K562 (cell line): Measurements from ENCODE around the gene TNFRSF6B. TPM values are rescaled to one million over a fixed set of nuclear protein-coding genes. Genes with fewer than 3 reads are reported as not detected.

Source experiments
- ATAC-seq: fragments of 200-7000 bp; cut with Tn5 transposase; 3 replicates; pipeline ENCODE4 v1.9.1; 2020; ENCODE audit warnings: moderate library complexity
- BruUV-seq: library from RNA; stranded (reverse); fragments of 400-500 nt; replicated peaks from 2 replicates; lab custom pipeline; 2021; lab: Mats Ljungman, UMichigan
- CTCF ChIA-PET: fragments of 300-600 bp; formaldehyde crosslinking; extraction: SDS; loops from one replicate; lab custom pipeline; 2021; ENCODE audit warnings: low intra/inter-chr PET ratio; lab: Yijun Ruan, JAX
- POLR2A ChIA-PET: fragments of 300-600, 350-650 bp; sonication (Branson Sonifier 250); formaldehyde crosslinking; extraction: SDS; loops from one replicate; lab custom pipeline; 2021; ENCODE audit warnings: antibody characterized with exemption, inconsistent platforms; lab: Yijun Ruan, JAX
- DNase-seq, 4 experiments: peaks; one replicate each; pipeline versions ENCODE4 v3.0.0 to v3.0.0-alpha.2; 2011 to 2018; ENCODE audit warnings: low spot score in 3 of 4, mixed read lengths in 3 of 4; ENCODE audit errors: extremely low read depth in 1 of 4
- FAIRE-seq: peaks from 2 replicates; lab custom pipeline; 2011; peaks lifted over from hg19 to GRCh38; lab: Jason Lieb, UNC
- H2AFZ ChIP-seq: 2 replicates; pipeline ENCODE4 v1.6.0; 2011; ENCODE audit warnings: low read depth, low read length, control low read depth, inconsistent platforms
- H3K27ac ChIP-seq: fragments of 200-600 bp; 3 replicates; pipeline ENCODE4 v1.8.0; 2011; ENCODE audit warnings: low read depth, mild to moderate bottlenecking, control low read depth, inconsistent platforms, low read length, moderate library complexity, mixed read lengths; ENCODE audit errors: extremely low read depth
- H3K27me3 ChIP-seq, 2 experiments: fragments of 300-600 bp in 1 of 2; 2 replicates in 1 of 2; 3 replicates in 1 of 2; pipeline versions ENCODE4 v1.6.0 to v1.8.0; 2011; ENCODE audit warnings: inconsistent platforms in 2 of 2, low read length in 2 of 2, mild to moderate bottlenecking in 1 of 2, mixed read lengths in 1 of 2, moderate library complexity in 1 of 2; ENCODE audit not compliant: control insufficient read depth in 2 of 2, insufficient read depth in 2 of 2
- H3K36me3 ChIP-seq: fragments of 300-600 bp; 3 replicates; pipeline ENCODE4 v1.8.0; 2011; ENCODE audit warnings: mild to moderate bottlenecking, low read length, inconsistent platforms; ENCODE audit not compliant: control insufficient read depth, insufficient read depth
- H3K4me1 ChIP-seq, 2 experiments: fragments of 200-600 bp in 1 of 2; replicated peaks in 1 of 2; 2 replicates in 1 of 2; 3 replicates in 1 of 2; pipeline versions ENCODE4 v1.5.1 to v1.8.0; 2011; ENCODE audit warnings: inconsistent platforms in 2 of 2, low read length in 2 of 2, mild to moderate bottlenecking in 1 of 2, mixed read lengths in 1 of 2, moderate library complexity in 1 of 2; ENCODE audit not compliant: control insufficient read depth in 2 of 2, insufficient read depth in 2 of 2
- H3K4me2 ChIP-seq: 2 replicates; pipeline ENCODE4 v1.6.1; 2011; ENCODE audit warnings: low read length, control low read depth, inconsistent platforms, mixed read lengths; ENCODE audit not compliant: insufficient read depth
- H3K4me3 ChIP-seq: fragments of 200-600 bp; sonication (generic), shearing (Covaris generic); 2 replicates; pipeline ENCODE4 v1.5.1; 2016; ENCODE audit warnings: control low read depth, inconsistent platforms
- H3K79me2 ChIP-seq: fragments of 200-600 bp; 3 replicates; pipeline ENCODE4 v1.8.0; 2011; ENCODE audit warnings: low read length, inconsistent platforms; ENCODE audit not compliant: control insufficient read depth, insufficient read depth
- H3K9ac ChIP-seq, 2 experiments: 2 replicates each; pipeline versions ENCODE4 v1.6.0 to v1.6.1; 2011; ENCODE audit warnings: low read depth in 2 of 2, low read length in 2 of 2, control low read depth in 1 of 2, inconsistent platforms in 1 of 2, mild to moderate bottlenecking in 1 of 2, mixed read lengths in 1 of 2; ENCODE audit not compliant: insufficient read depth in 1 of 2
- H3K9me1 ChIP-seq: one replicate; pipeline ENCODE4 v1.6.0; 2011; ENCODE audit warnings: inconsistent platforms, mild to moderate bottlenecking, low read length, moderate library complexity; ENCODE audit not compliant: control insufficient read depth, insufficient read depth
- H3K9me3 ChIP-seq: replicated peaks from 2 replicates; pipeline ENCODE4 v1.5.1; 2011; ENCODE audit warnings: low read depth, low read length, inconsistent platforms; ENCODE audit not compliant: control insufficient read depth, insufficient read depth
- H4K20me1 ChIP-seq: replicated peaks from 2 replicates; pipeline ENCODE4 v1.6.1; 2011; ENCODE audit warnings: low read length, inconsistent platforms, mixed read lengths; ENCODE audit not compliant: control insufficient read depth, insufficient read depth
- CHAMP1 ChIP-seq: fragments of 450-650 bp; IDR thresholded peaks from 2 replicates; pipeline ENCODE4 v1.6.1; 2016; ENCODE audit warnings: mild to moderate bottlenecking
- EGR1 ChIP-seq: fragments of 450-650 bp; conservative IDR thresholded peaks from 2 replicates; pipeline ENCODE4 v1.6.1; 2017; ENCODE audit warnings: mild to moderate bottlenecking
- MLX ChIP-seq, 2 experiments: fragments of 450-650 bp in 1 of 2; sonication (generic) in 1 of 2; formaldehyde crosslinking; conservative IDR thresholded peaks; 2 replicates each; pipeline versions ENCODE4 v1.4.0 to v1.8.1; 2020 to 2022; ENCODE audit warnings: mild to moderate bottlenecking in 1 of 2, missing genetic modification reagents in 1 of 2
- MYBL2 ChIP-seq, 2 experiments: fragments of 450-650 bp in 1 of 2; sonication (generic) in 1 of 2; formaldehyde crosslinking in 1 of 2; IDR thresholded peaks; 2 replicates each; pipeline versions ENCODE4 v1.6.1 to v1.8.1; 2017 to 2022; ENCODE audit warnings: borderline replicate concordance in 1 of 2, inconsistent platforms in 1 of 2, low read depth in 1 of 2, mild to moderate bottlenecking in 1 of 2, missing genetic modification reagents in 1 of 2, moderate library complexity in 1 of 2
- POLR2G ChIP-seq: fragments of 200-400 bp; formaldehyde crosslinking; IDR thresholded peaks from 2 replicates; pipeline ENCODE4 v1.6.1; 2017; ENCODE audit warnings: low read depth, mild to moderate bottlenecking, antibody characterized with exemption, low read length, moderate library complexity
- RBM22 ChIP-seq: fragments of 200-400 bp; formaldehyde crosslinking; IDR thresholded peaks from 2 replicates; pipeline ENCODE4 v1.6.1; 2018; ENCODE audit warnings: low read length, low read depth; ENCODE audit not compliant: poor library complexity, severe bottlenecking
- SMAD4 ChIP-seq: fragments of 250-450 bp; sonication (Bioruptor Pico); conservative IDR thresholded peaks from 2 replicates; pipeline ENCODE4 v1.8.0; 2021; ENCODE audit warnings: inconsistent platforms, mild to moderate bottlenecking, moderate library complexity
- TEAD4 ChIP-seq, 2 experiments: sonication (generic) in 1 of 2; formaldehyde crosslinking in 1 of 2; IDR thresholded peaks; 2 replicates each; pipeline versions ENCODE4 v1.6.1 to v1.8.0; 2012 to 2022; ENCODE audit warnings: borderline replicate concordance in 1 of 2, inconsistent platforms in 1 of 2, low read length in 1 of 2, mild to moderate bottlenecking in 1 of 2, missing genetic modification reagents in 1 of 2
- WGBS: fragments of 100-300 bp; shearing (Covaris generic); methylation state at CpG from one replicate; pipeline ENCODE4 v1.1.6; 2016; ENCODE audit warnings: low coverage, mixed read lengths; ENCODE audit not compliant: insufficient coverage; ENCODE audit errors: missing lambda C conversion rate; 5-methylcytosine and 5-hydroxymethylcytosine counted together
- in situ Hi-C: fragments of 300-500 bp; cut with MboI; formaldehyde crosslinking; loops from 4 replicates; pipeline ENCODE4 v1.15.0; 2018; ENCODE audit warnings: inconsistent platforms, mixed read lengths
- intact Hi-C: fragments of 100-400 bp; cut with micrococcal nuclease; formaldehyde crosslinking; loops from 2 replicates; pipeline ENCODE4 v1.14.2; 2022
- polyA plus RNA-seq, 8 experiments: library from polyadenylated mRNA; depleted of rRNA in 4 of 8; stranded (reverse) in 5 of 8; unstranded in 3 of 8; fragments of >200 nt; fragmentation: Nextera tagmentation in 2 of 8; fragmentation: Illumina TruSeq in 1 of 8; extraction: Ambion mirVana in 2 of 8; extraction: Trizol in 1 of 8; gene quantifications; 2 replicates each; pipeline versions ENCODE4 v1.2.1 to v1.2.3, GENCODE V29; 2011 to 2014; ENCODE audit warnings: inconsistent platforms in 1 of 8, missing spikeins in 1 of 8
- total RNA-seq, 7 experiments: library from RNA; depleted of rRNA in 6 of 7; stranded (reverse); fragments of >200 nt in 6 of 7; fragmentation: Illumina TruSeq in 2 of 7; extraction: Trizol in 2 of 7; gene quantifications; 2 replicates each; pipeline versions ENCODE4 v1.2.1 to v1.2.3, GENCODE V29; 2011 to 2021; ENCODE audit warnings: low replicate concordance in 1 of 7

TNFRSF6B gene
- total and polyA plus RNA-seq, 9 of the 15 experiments (the other 6 are each of a cell fraction or from before 2014, with no cell fraction given): 0.10 to 3.5 (median 0.32) TPM; not detected in 6

DNA sequence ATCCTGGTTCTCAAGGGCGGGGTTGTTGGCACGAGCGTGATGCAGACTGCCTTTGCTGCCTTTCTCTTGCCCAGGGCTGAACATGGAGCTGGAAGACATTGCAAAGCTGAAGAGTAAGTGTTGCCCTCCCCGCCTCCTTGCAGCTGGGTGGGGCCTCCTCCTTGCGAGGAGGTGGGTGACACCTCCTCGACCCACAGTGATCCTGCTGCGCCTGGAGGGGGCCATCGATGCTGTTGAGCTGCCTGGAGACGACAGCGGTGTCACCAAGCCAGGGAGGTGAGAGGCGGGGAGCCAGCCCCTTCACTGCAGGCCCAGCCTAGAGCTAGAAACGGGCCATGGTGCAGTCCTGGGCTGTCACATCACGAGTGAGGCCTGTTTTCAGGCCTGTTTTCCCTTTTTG lies 18.4 kb upstream of the TNFRSF6B start (continued):
- TF ChIP-seq MYBL2 (IDR thresholded peaks at IDR 0.05; ENCODE audit: low read depth) (no peak), MYBL2 (CRISPR knock-in tag; IDR thresholded peaks at IDR 0.05; ENCODE audit: borderline replicate concordance) (no peak)

- no TSS peak for BruUV-seq
- in situ Hi-C loops: no loop called here
- Histone ChIP-seq H4K20me1 (no peaks in the 10 kb centered on the region), H3K4me1 (peaks cover 0 to 31% of the 10 kb centered on the region in 2 experiments; a peak in 2 of 5 replicates), H3K4me2 (no peak overlapping the region), H3K9ac (peak overlapping the region in 1 of 2 experiments; percentile 35; a peak in 1 of 4 replicates), H3K36me3 (peaks cover 81% of the 10 kb centered on the region; the same call in 2 of the 3 replicates)
- TF ChIP-seq RBM22 (peak; percentile 24), EGR1 (peak; percentile 74), POLR2G (peak; percentile 55), TEAD4 (IDR thresholded peaks at IDR 0.05; ENCODE audit: low read length) (peak; percentile 29; the same call in 1 of the 2 replicates), TEAD4 (CRISPR knock-in tag; IDR thresholded peaks at IDR 0.05; ENCODE audit: borderline replicate concordance) (no peak), CHAMP1 (no peak), MLX (CRISPR knock-in tag; conservative IDR thresholded peaks at IDR 0.05) (no peak), SMAD4 (no peak)
- TF ChIP-seq, all 486 proteins: peak for 4
- 83% methylated on average over 25 of the region's 38 CpGs for WGBS
- H3K9me1 ChIP-seq: no peaks in the 10 kb centered on the region
- FAIRE-seq: no peak
- CTCF ChIA-PET: no interaction called here
- H2AFZ ChIP-seq: no peak overlapping the region
- no peak for DNase-seq
- H3K79me2 ChIP-seq: no peaks in the 10 kb centered on the region
- H3K9me3 ChIP-seq: no peaks in the 10 kb centered on the region
- ATAC-seq: no peak
- intact Hi-C loops: no loop called here
- no peak overlapping the region for H3K27ac ChIP-seq
- H3K4me3 ChIP-seq: no peak overlapping the region
- H3K27me3 ChIP-seq: no peaks in the 10 kb centered on the region
- POLR2A ChIA-PET: interaction anchor here (0.6 kb wide), 1 partner anchor 576 kb away, joined by 4 read pairs; no protein-coding TSS in a partner anchor
Observed at GRCh38 chr20:63678667-63679465, 17.6 kb upstream of the TNFRSF6B start.
